ENCODE data around the gene PDE7B.

The PDE7B gene

GRCh38 chr6:135922746-135923145 is 71.2 kb downstream of the PDE7B start:
- DNase-seq (ENCODE audit: low read depth in 2 of 2, low spot score in 1 of 2), result no peak

- no peak for DNase-seq (ENCODE audit: low read depth in 2 of 2, low spot score in 1 of 2)
Measured at GRCh38 chr6:135932651-135933050, 81.2 kb downstream of the PDE7B start.

GRCh38 chr6:135935941-135936601 is 84.6 kb downstream of the PDE7B start:
- no peak for DNase-seq (ENCODE audit: low read depth in 2 of 2, low spot score in 1 of 2)

- no peak for DNase-seq (ENCODE audit: low read depth in 2 of 2, low spot score in 1 of 2)
Measured at GRCh38 chr6:135936606-135937005, 85.1 kb downstream of the PDE7B start.

GRCh38 chr6:135937106-135937505 is 85.6 kb downstream of the PDE7B start:
- DNase-seq (ENCODE audit: low read depth in 2 of 2, low spot score in 1 of 2), result no peak

GRCh38 chr6:135938576-135939207 is 87.2 kb downstream of the PDE7B start:
- no peak for DNase-seq (ENCODE audit: low read depth in 2 of 2, low spot score in 1 of 2)

GRCh38 chr6:135939208-135939591 is 87.7 kb downstream of the PDE7B start:
- no peak for DNase-seq (ENCODE audit: low read depth in 2 of 2, low spot score in 1 of 2)

GRCh38 chr6:135940616-135941167 is 89.2 kb downstream of the PDE7B start:
- DNase-seq (ENCODE audit: low read depth in 2 of 2, low spot score in 1 of 2), result no peak

GRCh38 chr6:135941275-135942025 is 89.9 kb downstream of the PDE7B start:
- no peak for DNase-seq (ENCODE audit: low read depth in 2 of 2, low spot score in 1 of 2)

- DNase-seq (ENCODE audit: low read depth in 2 of 2, low spot score in 1 of 2), result no peak
Measured at GRCh38 chr6:135944120-135944519, 92.6 kb downstream of the PDE7B start.

GRCh38 chr6:135946674-135947073 is 95.2 kb downstream of the PDE7B start:
- DNase-seq (ENCODE audit: low read depth in 2 of 2, low spot score in 1 of 2), result no peak

- no peak for DNase-seq (ENCODE audit: low read depth in 2 of 2, low spot score in 1 of 2)
Measured at GRCh38 chr6:135950669-135951068, 99.2 kb downstream of the PDE7B start.

- no peak for DNase-seq (ENCODE audit: low read depth in 2 of 2, low spot score in 1 of 2)
Measured at GRCh38 chr6:135951169-135951568, 99.7 kb downstream of the PDE7B start.

GRCh38 chr6:135953818-135954217 is 102.3 kb downstream of the PDE7B start:
- DNase-seq (ENCODE audit: low read depth in 2 of 2, low spot score in 1 of 2), result no peak

- no peak for DNase-seq (ENCODE audit: low read depth in 2 of 2, low spot score in 1 of 2)
Measured at GRCh38 chr6:135955099-135955498, 103.6 kb downstream of the PDE7B start.

- no peak for DNase-seq (ENCODE audit: low read depth in 2 of 2, low spot score in 1 of 2)
Measured at GRCh38 chr6:135962731-135963130, 111.2 kb downstream of the PDE7B start.

GRCh38 chr6:135970750-135971149 is 119.2 kb downstream of the PDE7B start:
- no peak for DNase-seq (ENCODE audit: low read depth in 2 of 2, low spot score in 1 of 2)

GRCh38 chr6:135971351-135971750 is 119.8 kb downstream of the PDE7B start:
- DNase-seq (ENCODE audit: low read depth in 2 of 2, low spot score in 1 of 2), result no peak

- no peak for DNase-seq (ENCODE audit: low read depth in 2 of 2, low spot score in 1 of 2)
Measured at GRCh38 chr6:135972150-135972549, 120.6 kb downstream of the PDE7B start.

- no peak for DNase-seq (ENCODE audit: low read depth in 2 of 2, low spot score in 1 of 2)
Measured at GRCh38 chr6:135972586-135972985, 121.1 kb downstream of the PDE7B start.

GRCh38 chr6:135974426-135974825 is 122.9 kb downstream of the PDE7B start:
- DNase-seq (ENCODE audit: low read depth in 2 of 2, low spot score in 1 of 2), result no peak

GRCh38 chr6:135976585-135976984 is 125.1 kb downstream of the PDE7B start:
- DNase-seq (ENCODE audit: low read depth in 2 of 2, low spot score in 1 of 2), result no peak

Measured in stimulated activated CD8-positive, alpha-beta memory T cell treated with anti-CD3 and anti-CD28 coated beads, Interleukin-4, amount 100 ng/mL, for 4 hours (primary cell).